Myocyte (in vitro differentiated cells): ENCODE measurements around the gene WAC. TPM values are rescaled to one million over a fixed set of nuclear protein-coding genes. Genes with fewer than 3 reads are reported as not detected.
"Not testable (repeated sequence)": the region's sequence is repeated elsewhere in the genome, so short reads cannot be mapped to it uniquely, and the experiment has no call there.

Experiments
- DNase-seq: peaks from one replicate; pipeline ENCODE4 v3.0.0-alpha.2; 2012; ENCODE audit warnings: low read depth
- total RNA-seq: library from RNA; depleted of rRNA; stranded (reverse); fragments of >200 nt; gene quantifications from 2 replicates; pipeline ENCODE4 v1.2.3, GENCODE V29; 2014

The WAC gene
- total RNA-seq, 1 donor from 2014 or later: 84.1 TPM

DNA sequence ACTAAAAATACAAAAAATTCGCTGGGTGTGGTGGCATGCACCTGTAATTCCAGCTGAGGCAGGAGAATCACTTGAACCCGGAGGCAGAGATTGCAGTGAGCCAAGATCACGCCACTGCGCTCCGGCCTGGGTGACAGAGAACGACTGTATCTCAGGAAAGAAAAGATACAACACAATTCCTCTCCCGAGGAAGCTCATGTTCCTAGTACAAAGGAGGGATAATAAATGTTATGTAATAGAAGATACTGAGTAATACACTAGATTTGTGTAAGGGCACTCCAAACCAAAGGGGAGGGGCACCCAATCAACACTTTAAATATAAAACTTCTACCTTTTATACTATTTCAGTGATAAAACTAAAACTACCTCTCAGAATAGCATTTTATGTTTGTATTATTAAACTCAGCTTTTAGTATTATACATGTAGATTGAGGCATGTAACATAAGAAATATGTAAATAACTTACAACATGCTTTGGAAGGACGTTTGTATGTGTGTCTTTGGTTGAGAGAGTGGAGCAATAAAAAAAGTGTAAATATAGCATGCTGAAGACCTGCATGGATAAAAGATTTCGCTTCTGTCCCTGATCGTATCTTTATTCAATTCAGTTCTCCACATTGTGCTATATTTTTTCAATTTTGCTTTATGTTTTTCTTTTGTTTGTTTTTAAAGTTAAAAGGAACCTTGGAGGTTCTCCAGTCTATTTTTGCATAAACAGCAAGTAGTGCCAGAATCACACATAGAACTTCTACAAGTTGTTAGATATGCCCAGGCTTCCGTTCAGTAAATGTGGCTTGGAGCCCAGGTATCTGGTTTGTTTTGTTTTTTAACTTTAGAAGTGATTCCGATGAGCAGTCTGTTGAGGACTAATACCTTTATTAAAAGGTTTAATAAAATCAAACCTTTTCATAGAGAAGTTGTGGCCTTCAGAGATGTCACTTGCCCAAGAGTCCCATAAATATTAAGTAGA lies 71.9 kb downstream of the WAC start:
- DNase-seq: no peak

DNA sequence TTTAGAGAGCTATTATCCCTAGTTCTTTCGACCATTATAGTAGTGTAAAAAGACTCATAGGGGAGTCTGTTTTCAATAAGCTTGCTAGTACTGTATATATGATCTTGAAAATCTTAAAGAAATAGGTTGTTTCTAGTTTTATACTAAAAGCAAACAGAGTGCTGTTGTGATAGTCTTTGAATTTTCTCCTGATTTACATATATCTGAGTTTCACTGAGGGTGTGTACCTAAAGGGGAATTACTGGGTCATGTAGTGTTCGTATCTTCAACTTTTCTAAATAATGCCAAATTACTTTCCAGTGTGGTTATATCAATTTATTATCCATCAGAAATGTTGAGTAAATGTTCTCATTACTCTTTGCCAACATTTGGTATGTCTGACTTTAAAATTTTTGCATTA lies 73.7 kb downstream of the WAC start:
- DNase-seq: no peak

DNA sequence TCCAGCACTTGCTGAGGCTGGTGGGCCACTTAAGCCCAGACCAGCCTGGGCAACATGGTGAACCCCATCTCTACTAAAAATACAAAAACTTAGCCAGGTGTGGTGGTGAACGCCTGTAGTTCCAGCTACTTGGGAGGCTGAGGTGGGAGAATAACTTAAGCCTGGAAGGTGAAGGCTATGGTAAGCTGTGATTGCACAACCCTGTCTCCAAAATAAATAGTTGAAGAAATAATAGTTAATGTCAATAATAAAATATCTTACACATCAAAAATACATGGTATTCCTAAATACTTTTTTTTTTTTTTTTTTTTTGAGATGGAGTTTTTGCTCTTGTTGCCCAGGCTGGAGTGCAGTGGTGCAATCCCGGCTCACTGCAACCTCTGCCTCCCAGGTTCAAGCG lies 76.7 kb downstream of the WAC start:
- DNase-seq: not testable (repeated sequence)

DNA sequence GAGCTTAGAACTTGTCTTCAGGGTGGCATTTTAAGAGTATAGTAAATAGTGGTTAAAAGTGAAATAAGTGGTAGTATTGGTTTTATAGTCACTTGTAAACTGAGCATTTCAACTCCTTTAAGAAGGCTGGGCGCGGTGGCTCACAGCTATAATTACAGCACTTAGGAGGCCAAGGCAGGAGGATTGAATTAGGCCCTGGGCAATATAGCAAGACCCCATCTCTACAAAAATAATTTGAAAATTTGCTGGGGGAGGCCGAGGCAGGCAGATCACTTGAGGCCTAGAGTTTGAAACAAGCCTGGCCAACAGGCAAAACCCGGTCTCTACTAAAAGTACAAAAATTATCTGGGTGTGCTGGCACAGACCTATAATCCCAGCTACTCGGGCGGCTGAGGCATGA lies 80.0 kb downstream of the WAC start:
- DNase-seq: no peak

DNA sequence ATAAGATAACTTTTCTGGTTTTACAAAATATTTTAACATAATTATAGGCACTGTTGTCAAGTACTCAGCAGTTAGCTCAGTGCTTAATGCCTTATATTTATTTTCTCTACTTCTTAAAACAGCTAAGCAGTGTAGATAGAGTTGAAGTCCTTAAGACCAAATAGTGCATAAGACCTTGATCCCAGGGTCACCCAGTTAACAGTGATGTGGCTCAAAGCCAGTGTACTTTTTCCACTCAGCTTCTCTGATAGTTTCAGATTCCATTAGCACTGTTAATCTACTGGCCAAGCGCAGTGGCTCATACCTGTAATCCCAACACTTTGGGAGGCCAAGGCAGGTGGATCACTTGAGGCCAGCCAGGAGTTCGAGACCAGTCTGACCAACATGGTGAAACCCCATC lies 83.6 kb downstream of the WAC start:
- no peak for DNase-seq

DNA sequence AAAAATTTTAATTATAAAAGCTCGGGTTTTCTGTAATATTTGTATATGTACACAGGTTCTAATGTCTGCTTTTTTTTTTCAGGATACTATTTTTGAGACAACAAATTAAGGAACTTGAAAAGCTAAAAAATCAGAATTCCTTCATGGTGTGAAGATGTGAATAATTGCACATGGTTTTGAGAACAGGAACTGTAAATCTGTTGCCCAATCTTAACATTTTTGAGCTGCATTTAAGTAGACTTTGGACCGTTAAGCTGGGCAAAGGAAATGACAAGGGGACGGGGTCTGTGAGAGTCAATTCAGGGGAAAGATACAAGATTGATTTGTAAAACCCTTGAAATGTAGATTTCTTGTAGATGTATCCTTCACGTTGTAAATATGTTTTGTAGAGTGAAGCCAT lies 86.5 kb downstream of the WAC start:
- no peak for DNase-seq

DNA sequence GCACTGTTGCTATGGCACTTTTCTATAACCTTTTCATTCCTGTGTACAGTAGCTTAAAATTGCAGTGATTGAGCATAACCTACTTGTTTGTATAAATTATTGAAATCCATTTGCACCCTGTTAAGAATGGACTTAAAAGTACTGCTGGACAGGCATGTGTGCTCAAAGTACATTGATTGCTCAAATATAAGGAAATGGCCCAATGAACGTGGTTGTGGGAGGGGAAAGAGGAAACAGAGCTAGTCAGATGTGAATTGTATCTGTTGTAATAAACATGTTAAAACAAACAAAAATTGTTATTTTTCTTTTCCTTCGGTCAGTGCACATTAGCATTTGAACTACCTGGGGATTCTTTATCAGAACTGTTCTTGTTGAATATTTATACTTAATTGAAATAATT lies 87.3 kb downstream of the WAC start:
- DNase-seq: no peak

DNA sequence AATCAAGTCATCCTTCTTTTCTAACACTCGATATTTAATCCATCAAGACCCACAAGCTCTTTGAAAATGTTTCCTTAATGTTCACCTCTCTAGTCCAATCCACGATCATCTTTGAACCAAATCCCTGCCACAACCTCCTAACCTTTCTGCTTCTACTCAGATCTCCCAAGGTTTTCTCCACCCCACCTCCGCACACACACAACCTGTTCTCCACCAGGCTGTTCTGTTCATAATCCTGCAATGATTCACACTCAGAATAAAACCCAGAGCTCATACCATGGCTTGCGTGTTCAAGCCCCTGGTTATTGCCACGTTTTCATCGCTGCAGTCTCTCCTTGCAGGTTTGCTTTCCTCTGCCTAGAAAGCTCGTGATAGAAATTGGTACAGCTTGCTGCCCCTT lies 90.6 kb downstream of the WAC start:
- DNase-seq: no peak

DNA sequence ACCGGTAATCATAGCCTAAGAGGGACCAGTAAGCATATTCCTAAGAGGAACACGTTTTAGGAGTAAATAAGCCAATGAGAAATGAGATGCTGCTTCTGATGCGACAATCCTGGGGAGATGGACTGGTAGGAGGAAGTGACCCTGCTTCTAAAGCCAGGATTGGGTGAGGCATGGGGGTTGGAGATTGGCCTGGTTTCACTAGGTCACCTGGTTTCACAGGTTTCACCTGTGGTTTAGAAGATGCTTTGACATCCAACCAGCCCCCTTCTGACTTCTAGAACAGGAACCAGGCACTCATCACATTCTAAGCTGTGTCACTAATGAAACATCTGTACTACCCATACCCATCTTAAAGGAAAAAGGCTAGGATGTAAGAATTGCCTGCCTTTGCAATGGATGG lies 91.4 kb downstream of the WAC start:
- no peak for DNase-seq

DNA sequence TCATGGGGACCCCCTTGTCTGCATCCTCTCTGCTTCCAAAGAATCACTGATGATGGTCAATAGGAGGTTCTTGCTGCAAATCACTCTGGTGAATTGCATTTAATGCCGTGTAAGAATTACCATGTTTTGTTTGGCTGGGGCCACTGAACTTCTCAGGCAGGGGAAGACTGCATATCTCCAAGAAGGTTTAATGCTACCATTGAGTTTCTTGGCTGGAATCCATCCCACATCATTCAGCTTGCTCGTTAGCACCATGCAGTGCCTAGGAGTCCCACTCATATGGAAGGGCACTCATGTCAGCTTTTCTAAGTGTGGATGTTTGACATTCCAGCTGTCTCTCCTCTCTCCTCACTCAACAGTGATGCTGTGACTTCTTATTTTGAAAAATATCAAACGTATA lies 94.2 kb downstream of the WAC start:
- no peak for DNase-seq

DNA sequence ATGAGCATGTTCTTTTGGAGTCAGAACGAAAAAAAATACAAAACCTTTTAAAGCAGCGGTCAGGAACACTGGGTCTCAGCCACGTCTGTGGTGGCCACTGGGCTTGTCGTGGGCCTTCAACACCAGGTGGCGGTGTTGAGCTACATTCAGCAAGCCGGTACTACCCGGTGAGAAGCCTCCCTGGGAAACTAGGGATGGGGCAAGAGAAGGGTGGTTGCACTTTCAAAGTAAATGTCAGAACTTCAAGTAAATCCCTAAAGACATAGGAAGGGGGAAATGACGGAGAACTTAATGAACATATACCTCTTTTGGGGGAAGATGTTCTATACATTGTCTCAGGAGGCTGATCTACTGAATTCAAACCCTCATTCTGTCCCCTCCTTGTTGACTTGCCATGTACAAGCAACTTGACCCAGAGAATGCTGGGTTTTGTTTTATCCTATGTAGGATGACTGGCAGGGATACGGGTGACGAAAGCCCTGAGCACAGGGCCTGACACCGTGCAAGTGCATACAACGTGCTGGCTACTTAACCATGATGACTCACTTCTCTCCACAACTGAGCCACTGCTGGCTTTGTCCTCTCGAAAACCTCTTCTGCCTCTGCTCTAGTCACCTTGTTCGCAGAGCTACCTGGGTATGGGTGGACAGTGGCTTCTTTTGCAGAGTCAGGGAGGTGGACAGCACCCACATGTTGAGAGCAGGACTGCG lies 95.4 kb downstream of the WAC start:
- DNase-seq: peak; percentile 82

DNA sequence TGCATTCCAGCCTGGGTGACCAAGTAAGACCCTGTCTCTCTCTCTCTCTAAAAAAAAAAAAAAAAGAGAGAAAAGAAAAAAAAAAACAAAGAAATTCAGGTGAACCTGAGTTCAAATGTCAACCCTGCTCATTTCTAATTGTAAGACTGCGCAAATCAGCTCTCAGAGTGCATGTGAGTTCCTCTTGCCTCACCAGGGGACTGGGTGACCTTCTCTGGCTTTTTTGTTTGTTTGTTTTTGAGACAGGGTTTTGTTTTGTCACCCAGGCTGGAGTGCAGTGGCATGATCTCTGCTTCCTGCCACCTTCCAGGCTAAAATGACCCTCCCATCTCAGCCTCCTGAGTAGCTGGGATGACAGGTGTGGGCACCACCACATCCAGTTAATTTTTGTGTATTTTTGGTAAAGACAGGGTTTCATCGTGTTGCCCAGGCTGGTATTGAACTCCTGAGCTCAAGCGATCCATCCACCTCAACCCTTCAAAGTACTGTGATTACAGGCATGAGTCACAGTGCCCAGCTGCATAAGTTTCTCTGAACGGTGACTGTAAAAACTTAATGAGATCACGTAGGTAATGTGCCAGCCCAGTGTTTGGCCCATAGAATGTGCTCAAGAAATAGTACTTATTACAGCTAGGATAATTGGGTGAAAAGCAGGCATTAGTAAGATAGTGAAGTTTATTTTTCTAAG lies 99.1 kb downstream of the WAC start:
- no peak for DNase-seq

DNA sequence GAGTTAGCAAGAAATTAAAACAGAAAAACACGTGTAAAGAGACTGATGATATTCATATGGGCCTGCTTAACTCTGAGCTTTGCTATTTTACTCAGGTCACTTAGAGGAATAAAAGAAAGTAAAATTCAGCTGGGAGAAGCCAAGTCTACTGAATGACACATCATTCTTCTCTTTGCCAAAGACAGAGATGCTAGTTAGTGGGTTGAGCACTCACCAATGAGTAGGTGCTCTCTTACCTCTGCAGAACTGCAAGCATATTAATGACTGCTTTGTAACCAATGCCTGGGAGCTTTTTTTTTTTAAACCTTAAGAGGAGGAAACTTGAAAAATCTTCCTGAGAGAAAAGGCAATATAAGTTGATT lies 99.6 kb downstream of the WAC start:
- no peak for DNase-seq

DNA sequence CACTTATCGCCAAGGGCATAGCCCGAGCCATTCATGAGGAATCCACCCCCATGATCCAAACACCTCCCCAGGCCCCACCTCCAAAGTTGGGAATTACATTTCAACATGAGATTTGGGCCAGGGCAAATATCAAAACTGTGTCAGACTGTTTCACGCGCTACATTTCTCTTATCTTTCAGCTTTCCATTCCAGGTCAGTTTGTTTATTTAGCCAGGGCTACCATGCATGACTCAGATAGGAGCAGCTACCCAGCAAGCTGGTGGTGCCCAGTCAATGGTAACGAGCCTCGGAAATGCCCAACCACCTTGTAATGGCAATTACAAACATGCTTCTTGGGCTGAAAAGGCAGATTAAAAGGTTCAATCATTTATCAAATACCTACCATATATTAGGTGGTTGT lies 100.8 kb downstream of the WAC start:
- no peak for DNase-seq

DNA sequence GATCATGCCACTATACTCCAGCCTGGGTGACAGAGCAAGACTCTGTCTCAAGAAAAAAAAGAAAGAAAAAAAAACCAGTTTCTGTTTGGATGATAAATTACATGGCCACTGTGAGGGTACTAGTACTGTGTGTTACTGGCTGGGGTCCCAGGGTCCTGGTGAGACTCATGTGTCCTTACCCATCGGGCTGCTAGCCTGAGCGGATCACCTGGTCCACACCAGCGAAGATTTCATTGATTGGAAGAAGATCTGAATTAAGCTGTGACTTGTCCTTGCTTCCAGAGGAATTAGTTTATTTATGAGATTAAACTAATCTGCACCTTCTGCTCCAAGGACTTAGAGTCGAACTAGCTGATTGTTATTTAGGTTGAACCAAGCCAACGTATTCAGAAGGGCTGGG lies 104.4 kb downstream of the WAC start:
- DNase-seq: no peak

DNA sequence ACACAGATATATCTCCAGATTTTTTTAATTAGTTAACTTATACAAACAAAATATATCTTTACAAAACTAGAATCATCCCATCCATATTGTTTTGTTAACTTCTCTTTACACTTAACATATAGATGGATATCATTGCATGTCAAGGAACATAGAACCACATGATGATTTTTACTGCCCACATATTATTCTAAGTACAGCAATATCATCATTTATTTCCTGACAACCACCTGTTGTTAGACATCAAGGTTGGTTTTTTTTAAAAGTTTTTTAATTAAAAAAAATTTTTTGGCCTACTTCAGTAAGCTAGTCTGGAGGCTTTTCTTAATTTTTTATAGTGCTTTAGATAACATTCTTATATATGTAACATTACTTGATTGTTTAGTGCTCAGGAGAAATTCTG lies 105.5 kb downstream of the WAC start:
- no peak for DNase-seq

DNA sequence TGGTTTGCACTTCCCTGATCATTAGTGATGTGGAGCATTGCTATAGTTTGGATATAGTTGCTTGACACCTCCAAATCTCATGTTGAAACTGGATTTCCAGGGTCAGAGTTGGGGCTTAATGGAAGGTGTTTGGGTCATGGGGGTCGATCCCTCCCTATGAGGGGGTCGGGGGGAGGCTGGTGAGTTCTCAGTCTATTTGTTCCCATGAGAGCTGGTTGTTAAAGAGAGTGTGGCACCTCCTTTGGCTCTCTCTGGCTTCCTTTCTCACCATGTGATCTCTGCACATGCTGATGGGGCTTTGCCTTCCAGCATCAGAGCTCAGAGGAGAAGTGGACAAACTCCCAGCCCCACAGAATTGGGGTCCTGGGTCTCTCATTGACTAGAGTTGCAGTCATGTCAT lies 107.6 kb downstream of the WAC start:
- no peak for DNase-seq

DNA sequence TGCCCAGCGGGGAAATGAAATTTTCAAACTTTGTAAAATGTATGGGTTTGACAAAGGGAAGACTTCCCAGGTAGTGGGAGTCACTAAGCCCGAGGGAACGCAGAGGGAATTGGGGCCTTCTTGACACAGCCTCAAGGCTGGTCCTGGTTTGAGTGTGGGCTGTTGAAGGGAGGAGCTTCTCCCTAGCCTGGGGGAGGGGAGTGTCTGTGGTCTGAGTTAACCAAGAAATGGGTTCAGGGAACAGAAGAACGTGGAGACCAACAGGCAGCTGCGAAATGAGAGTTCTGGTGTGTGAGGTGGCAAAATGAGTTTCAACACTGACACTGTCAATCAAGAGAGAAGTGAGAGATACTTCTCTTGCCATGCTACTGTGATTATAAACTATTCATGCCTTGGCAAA lies 111.7 kb downstream of the WAC start:
- DNase-seq: no peak

DNA sequence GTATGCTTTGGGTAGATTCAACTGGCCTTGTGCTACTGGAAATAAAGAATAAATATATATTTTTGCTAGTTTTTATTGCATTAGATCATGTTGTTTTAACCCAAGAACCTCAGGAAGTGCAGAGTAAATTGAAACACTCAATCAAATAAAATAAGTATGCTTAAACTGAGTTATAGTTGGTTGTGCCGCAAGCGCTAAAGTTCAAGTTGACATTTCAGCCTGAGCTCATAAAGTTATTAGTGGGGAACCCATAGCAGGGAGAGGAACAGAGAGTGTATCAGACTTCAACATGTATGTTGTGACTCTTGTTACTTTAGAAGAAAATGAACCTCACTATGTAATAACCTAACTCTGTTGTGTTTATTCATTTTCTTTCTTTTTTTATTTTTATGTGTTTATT lies 119.2 kb downstream of the WAC start:
- no peak for DNase-seq

DNA sequence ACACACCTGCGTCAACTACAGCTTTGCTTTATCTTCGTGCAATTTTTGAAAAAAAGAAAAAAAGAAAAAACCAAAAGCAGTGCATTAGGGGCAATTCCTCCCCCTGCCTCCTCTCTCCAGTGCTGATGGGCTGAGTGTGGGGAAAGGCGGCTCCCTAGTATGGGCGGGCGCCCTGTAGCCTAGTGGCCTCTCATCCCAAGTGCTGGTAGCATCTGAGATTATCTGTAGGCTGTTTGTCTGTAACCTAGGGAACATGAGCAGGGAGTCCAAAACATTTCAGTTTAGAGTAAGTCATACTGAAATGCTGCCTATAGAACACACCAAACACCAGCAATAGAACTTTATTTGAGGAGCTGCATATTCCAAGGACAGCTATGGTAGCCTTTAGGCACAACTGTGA lies 119.8 kb downstream of the WAC start:
- DNase-seq: no peak

DNA sequence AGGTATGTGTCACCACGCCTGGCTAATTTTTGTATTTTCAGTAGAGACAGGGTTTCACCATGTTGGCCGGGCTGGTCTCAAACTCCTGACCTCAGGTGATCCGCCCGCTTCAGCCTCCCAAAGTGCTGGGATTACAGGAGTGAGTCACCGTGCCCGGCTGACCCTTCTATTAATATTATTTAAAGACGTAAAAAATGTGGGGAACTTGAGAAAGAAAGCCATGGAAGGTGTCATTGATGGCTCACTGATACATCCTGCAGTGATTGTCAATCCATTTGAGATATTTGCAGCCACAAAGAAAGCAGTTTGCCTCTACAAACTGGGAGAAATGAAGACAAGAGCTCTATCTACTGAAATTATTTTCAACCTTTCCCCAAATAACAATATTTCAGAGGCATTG lies 125.9 kb downstream of the WAC start:
- DNase-seq: not testable (repeated sequence)

DNA sequence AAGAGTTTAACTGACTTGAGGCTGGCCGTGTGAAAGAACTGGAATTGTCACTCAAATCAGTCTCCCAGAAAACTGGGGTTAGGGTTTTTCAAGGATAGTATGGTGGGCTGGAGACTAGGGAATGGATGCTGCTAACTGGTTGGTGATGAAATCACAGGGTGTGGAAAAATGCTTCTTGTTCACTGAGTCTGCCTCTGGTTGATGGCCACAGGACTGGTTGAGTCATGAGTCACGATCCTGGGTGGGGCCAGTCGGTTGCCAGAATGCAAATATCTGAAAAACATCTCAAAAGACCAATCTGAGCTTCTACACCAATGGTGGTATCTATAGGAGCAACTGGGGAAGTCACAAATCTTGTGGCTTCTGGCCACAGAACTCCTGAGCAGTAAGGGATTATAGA lies 128.1 kb downstream of the WAC start:
- peak; percentile 35 for DNase-seq
